ENCODE data around the gene ELAVL1.

GRCh38 chr19:7968796-7969554, 36.5 kb downstream of the ELAVL1 start:
- TF ChIP-seq, protein P1, sequence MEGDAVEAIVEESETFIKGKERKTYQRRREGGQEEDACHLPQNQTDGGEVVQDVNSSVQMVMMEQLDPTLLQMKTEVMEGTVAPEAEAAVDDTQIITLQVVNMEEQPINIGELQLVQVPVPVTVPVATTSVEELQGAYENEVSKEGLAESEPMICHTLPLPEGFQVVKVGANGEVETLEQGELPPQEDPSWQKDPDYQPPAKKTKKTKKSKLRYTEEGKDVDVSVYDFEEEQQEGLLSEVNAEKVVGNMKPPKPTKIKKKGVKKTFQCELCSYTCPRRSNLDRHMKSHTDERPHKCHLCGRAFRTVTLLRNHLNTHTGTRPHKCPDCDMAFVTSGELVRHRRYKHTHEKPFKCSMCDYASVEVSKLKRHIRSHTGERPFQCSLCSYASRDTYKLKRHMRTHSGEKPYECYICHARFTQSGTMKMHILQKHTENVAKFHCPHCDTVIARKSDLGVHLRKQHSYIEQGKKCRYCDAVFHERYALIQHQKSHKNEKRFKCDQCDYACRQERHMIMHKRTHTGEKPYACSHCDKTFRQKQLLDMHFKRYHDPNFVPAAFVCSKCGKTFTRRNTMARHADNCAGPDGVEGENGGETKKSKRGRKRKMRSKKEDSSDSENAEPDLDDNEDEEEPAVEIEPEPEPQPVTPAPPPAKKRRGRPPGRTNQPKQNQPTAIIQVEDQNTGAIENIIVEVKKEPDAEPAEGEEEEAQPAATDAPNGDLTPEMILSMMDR (IDR thresholded peaks at IDR 0.05): no peak
- TF ChIP-seq POLR2A (IDR thresholded peaks at IDR 0.05): no peak
